Effector memory CD8-positive, alpha-beta T cell (primary cell): Measurements from ENCODE around the gene PLA2G5.

Experiments
- ATAC-seq: fragments of 150-1000 bp; cut with Tn5 transposase; replicated peaks from 2 replicates; pipeline ENCODE4 v1.10.0; 2021; ENCODE audit warnings: mild to moderate bottlenecking, moderate library complexity
- DNase-seq, 3 experiments: peaks; one replicate each; pipeline ENCODE4 v3.0.0; 2021
- H3K27ac Mint-ChIP-seq, 2 donors: one replicate each; pipeline ENCODE4 v1.8.0; 2022; ENCODE audit warnings: mild to moderate bottlenecking in 2 of 2, mixed read lengths in 2 of 2, moderate library complexity in 2 of 2
- H3K27me3 Mint-ChIP-seq, 2 donors: one replicate each; pipeline ENCODE4 v1.8.0; 2022; ENCODE audit warnings: mixed read lengths in 2 of 2
- H3K36me3 Mint-ChIP-seq: one replicate; pipeline ENCODE4 v1.8.0; 2022; ENCODE audit warnings: mild to moderate bottlenecking, moderate library complexity, mixed read lengths; ENCODE audit not compliant: insufficient read depth
- H3K4me1 Mint-ChIP-seq, 2 donors: one replicate each; pipeline ENCODE4 v1.8.0; 2022; ENCODE audit warnings: low read depth in 2 of 2, mixed read lengths in 2 of 2
- H3K4me3 Mint-ChIP-seq, 2 donors: one replicate each; pipeline ENCODE4 v1.8.0; 2022; ENCODE audit warnings: mild to moderate bottlenecking in 2 of 2, mixed read lengths in 2 of 2, moderate library complexity in 2 of 2
- H3K9me3 Mint-ChIP-seq, 2 donors: one replicate each; pipeline ENCODE4 v1.8.0; 2022; ENCODE audit warnings: mixed read lengths in 2 of 2

PLA2G5 gene

GRCh38 chr1:20138961-20139550, 69.1 kb downstream of the PLA2G5 start, which contains the start of gene PLA2G2F:
Gene PLA2G2F (plus strand): TSS chr1:20139323. CDS start chr1:20139428, 105 bp downstream.
- peaks cover 10 to 44% of the 10 kb centered on the region in 2 donors for H3K27me3 Mint-ChIP-seq
- H3K4me1 Mint-ChIP-seq: no peaks in the 10 kb centered on the region
- DNase-seq (no peak), ATAC-seq (no peak)
- H3K27ac Mint-ChIP-seq: no peak within 1 kb of the TSS
- no peak within 1 kb of the TSS for H3K4me3 Mint-ChIP-seq
- H3K36me3 Mint-ChIP-seq: no peaks in the 10 kb centered on the region
- H3K9me3 Mint-ChIP-seq: no peaks in the 10 kb centered on the region

GRCh38 chr1:20139776-20140612, 70.0 kb downstream of the PLA2G5 start:
- no peaks in the 10 kb centered on the region for H3K4me1 Mint-ChIP-seq
- no peaks in the 10 kb centered on the region for H3K36me3 Mint-ChIP-seq
- H3K27me3 Mint-ChIP-seq: peaks cover 6 to 44% of the 10 kb centered on the region in 2 donors
- no peaks in the 10 kb centered on the region for H3K9me3 Mint-ChIP-seq
- DNase-seq (no peak), ATAC-seq (no peak)
- H3K4me3 Mint-ChIP-seq: no peak overlapping the region
- H3K27ac Mint-ChIP-seq: no peak overlapping the region

- peaks cover 2% of the 10 kb centered on the region for H3K36me3 Mint-ChIP-seq
- no peak overlapping the region for H3K4me3 Mint-ChIP-seq
- H3K27ac Mint-ChIP-seq: no peak overlapping the region
- no peaks in the 10 kb centered on the region for H3K9me3 Mint-ChIP-seq
- ATAC-seq (no peak), DNase-seq (no peak)
- peaks cover 6 to 44% of the 10 kb centered on the region in 2 donors for H3K27me3 Mint-ChIP-seq
- H3K4me1 Mint-ChIP-seq: no peaks in the 10 kb centered on the region
Observed at GRCh38 chr1:20141001-20141400, 71.0 kb downstream of the PLA2G5 start.

DNA sequence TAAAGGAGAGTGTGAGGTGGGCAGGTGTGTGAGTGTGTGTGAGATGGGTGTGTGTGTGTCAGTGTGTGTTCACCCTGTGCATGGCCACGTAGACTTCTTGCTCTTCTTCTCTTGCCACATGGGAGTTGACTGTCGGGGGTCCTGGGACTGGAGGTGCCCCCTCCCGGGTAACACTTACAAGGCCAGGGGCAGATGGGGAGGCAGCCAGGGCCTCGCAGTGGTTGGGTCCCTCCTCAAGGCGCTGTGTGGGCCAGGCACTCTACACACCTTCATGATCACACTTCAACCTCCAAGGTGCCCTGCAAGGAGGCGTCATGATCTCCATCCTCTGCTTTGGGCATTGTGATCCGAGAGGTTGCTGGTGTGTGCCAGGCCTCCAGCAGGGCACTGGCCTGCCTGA, 71.5 kb downstream of the PLA2G5 start:
- Mint-ChIP-seq H3K4me1 (no peaks in the 10 kb centered on the region), H3K27ac (no peak overlapping the region), H3K27me3 (peaks cover 6 to 44% of the 10 kb centered on the region in 2 donors), H3K9me3 (no peaks in the 10 kb centered on the region), H3K36me3 (peaks cover 2% of the 10 kb centered on the region), H3K4me3 (no peak overlapping the region)
- ATAC-seq: no peak
- DNase-seq: no peak
